Activated T-cell treated with anti-CD3 and anti-CD28 coated beads for 24 hours (primary cell): ENCODE results near the gene AMHR2.
"Not testable (repeated sequence)": the region's sequence is repeated elsewhere in the genome, so short reads cannot be mapped to it uniquely, and the experiment has no call there.

ENCODE experiments used
- DNase-seq: peaks from one replicate; pipeline ENCODE4 v3.0.0-alpha.2; 2020; ENCODE audit warnings: low read depth

The AMHR2 gene

GRCh38 chr12:53423597-53423996 is at the start of gene AMHR2:
TSS of gene AMHR2 (plus strand) at chr12:53423855. CDS start at chr12:53423935, 80 bp downstream.
- DNase-seq, result no peak

- not testable (repeated sequence) for DNase-seq
These were observed 49.4 kb upstream of the AMHR2 start for GRCh38 chr12:53374277-53374676.

- no peak for DNase-seq
These were observed 46.9 kb upstream of the AMHR2 start for GRCh38 chr12:53376747-53377146.

GRCh38 chr12:53378222-53378621 is 45.4 kb upstream of the AMHR2 start:
- no peak for DNase-seq

- no peak for DNase-seq
These were observed 44.8 kb upstream of the AMHR2 start for GRCh38 chr12:53378724-53379388.

- DNase-seq, result peak; percentile 99
These were observed 44.1 kb upstream of the AMHR2 start for GRCh38 chr12:53379389-53380103.

- DNase-seq, result peak; percentile 78
These were observed 43.4 kb upstream of the AMHR2 start, which contains the start of gene SP1 for GRCh38 chr12:53380104-53380793. TSS of gene SP1 (plus strand) at chr12:53380176. CDS start at chr12:53380292, 116 bp downstream.

- no peak for DNase-seq
These were observed 42.6 kb upstream of the AMHR2 start for GRCh38 chr12:53380794-53381730.

GRCh38 chr12:53381731-53382630 is 41.7 kb upstream of the AMHR2 start:
- DNase-seq, result no peak

GRCh38 chr12:53383258-53383657 is 40.4 kb upstream of the AMHR2 start:
- no peak for DNase-seq

GRCh38 chr12:53386381-53386780 is 37.3 kb upstream of the AMHR2 start:
- not testable (repeated sequence) for DNase-seq

GRCh38 chr12:53388932-53389331 is 34.7 kb upstream of the AMHR2 start:
- DNase-seq, result no peak

- DNase-seq, result no peak
These were observed 34.0 kb upstream of the AMHR2 start for GRCh38 chr12:53389702-53390101.

- DNase-seq, result no peak
These were observed 31.9 kb upstream of the AMHR2 start for GRCh38 chr12:53391724-53392123.

- no peak for DNase-seq
These were observed 23.8 kb upstream of the AMHR2 start for GRCh38 chr12:53399896-53400295.

GRCh38 chr12:53402351-53402750 is 21.3 kb upstream of the AMHR2 start:
- DNase-seq, result not testable (repeated sequence)

GRCh38 chr12:53402871-53403270 is 20.8 kb upstream of the AMHR2 start:
- no peak for DNase-seq

- no peak for DNase-seq
These were observed 12.7 kb upstream of the AMHR2 start for GRCh38 chr12:53410951-53411350.

GRCh38 chr12:53413485-53414204 is 10.0 kb upstream of the AMHR2 start:
- DNase-seq, result no peak
